ENCODE data around the gene NECAB3.

GRCh38 chr20:33627577-33628216, 46.5 kb downstream of the NECAB3 start:
- TF ChIP-seq EZH2phosphoT487 (IDR thresholded peaks at IDR 0.05; ENCODE audit: borderline replicate concordance, low read length) (no peak), CTCF (IDR thresholded peaks at IDR 0.05; ENCODE audit: low read depth, low read length, poor library complexity, severe bottlenecking) (no peak)

Data from DOHH2 (cell line).